K562 (cell line): ENCODE results near the gene MTIF3. TPM values are rescaled to one million over a fixed set of nuclear protein-coding genes. Genes with fewer than 3 reads are reported as not detected.
A peak's percentile ranks its signal among the peaks of the same experiment; 100 is the strongest.

Source experiments
- E2F6 ChIP-seq, 2 experiments: IDR thresholded peaks; 2 replicates each; pipeline ENCODE4 v1.6.1; 2011; ENCODE audit warnings: borderline replicate concordance in 1 of 2, control low read depth in 1 of 2, low read depth in 1 of 2, low read length in 1 of 2, mild to moderate bottlenecking in 1 of 2, mixed read lengths in 1 of 2, moderate library complexity in 1 of 2; ENCODE audit not compliant: insufficient read depth in 1 of 2, insufficient read length in 1 of 2, poor library complexity in 1 of 2, severe bottlenecking in 1 of 2; ENCODE audit errors: extremely low read depth in 1 of 2
- E2F8 ChIP-seq: fragments of 450-650 bp; IDR thresholded peaks from 2 replicates; pipeline ENCODE4 v1.7.1; 2018; ENCODE audit warnings: mild to moderate bottlenecking, low read depth; ENCODE audit not compliant: partially characterized antibody
- GABPA ChIP-seq: fragments of 200-800 bp; sonication (Bioruptor generic); conservative IDR thresholded peaks from 2 replicates; pipeline ENCODE4 v1.6.1; 2016; ENCODE audit warnings: low read depth, missing genetic modification characterization, missing compliant biosample characterization
- GTF3C2 ChIP-seq: IDR thresholded peaks from 3 replicates; pipeline ENCODE4 v1.6.1; 2011; ENCODE audit warnings: borderline replicate concordance, mild to moderate bottlenecking, moderate library complexity; ENCODE audit not compliant: insufficient read length; ENCODE audit errors: extremely low read depth
- MAFF ChIP-seq: IDR thresholded peaks from 2 replicates; pipeline ENCODE4 v1.6.1; 2012; ENCODE audit warnings: low read length, improper control_type of control experiment
- NONO ChIP-seq, 2 experiments: fragments of 200-400 bp in 1 of 2; fragments of 450-650 bp in 1 of 2; formaldehyde crosslinking in 1 of 2; IDR thresholded peaks; 2 replicates each; pipeline ENCODE4 v1.6.1; 2017; ENCODE audit warnings: low read depth in 2 of 2, mild to moderate bottlenecking in 2 of 2, moderate library complexity in 2 of 2, low read length in 1 of 2
- POLR2AphosphoS5 ChIP-seq: IDR thresholded peaks from 2 replicates; pipeline ENCODE4 v1.6.1; 2011; ENCODE audit warnings: mild to moderate bottlenecking, low read depth, low read length, moderate library complexity; ENCODE audit not compliant: control insufficient read depth, insufficient read depth
- POLR3A ChIP-seq: IDR thresholded peaks from 2 replicates; pipeline ENCODE4 v1.6.1; 2011; ENCODE audit warnings: borderline replicate concordance, mild to moderate bottlenecking, moderate library complexity; ENCODE audit not compliant: insufficient read length, insufficient read depth; ENCODE audit errors: extremely low read depth
- RCOR1 ChIP-seq, 2 experiments: IDR thresholded peaks; 2 replicates each; pipeline ENCODE4 v1.6.1; 2012; ENCODE audit warnings: low read depth in 2 of 2, low read length in 2 of 2, borderline replicate concordance in 1 of 2, improper control_type of control experiment in 1 of 2
- SOX6 ChIP-seq: fragments of 450-650 bp; IDR thresholded peaks from 2 replicates; pipeline ENCODE4 v1.6.1; 2014; ENCODE audit warnings: mild to moderate bottlenecking
- SPI1 ChIP-seq: IDR thresholded peaks from 2 replicates; pipeline ENCODE4 v1.6.1; 2011; ENCODE audit warnings: low read depth, low read length, control low read depth, borderline replicate concordance
- ZBTB17 ChIP-seq: fragments of 450-650 bp; formaldehyde crosslinking; IDR thresholded peaks from 2 replicates; pipeline ENCODE4 v1.4.0; 2020; ENCODE audit warnings: mild to moderate bottlenecking
- ZFP36 ChIP-seq: fragments of 150-350 bp; IDR thresholded peaks from 2 replicates; pipeline ENCODE4 v1.6.1; 2018; ENCODE audit warnings: low read length, low read depth; ENCODE audit not compliant: partially characterized antibody
- ZFX ChIP-seq: sonication (generic); formaldehyde crosslinking; IDR thresholded peaks from 2 replicates; pipeline ENCODE4 v1.8.0; 2022; ENCODE audit warnings: mild to moderate bottlenecking, missing genetic modification reagents, moderate library complexity
- ZNF395 ChIP-seq: fragments of 200-800 bp; sonication (Bioruptor generic); IDR thresholded peaks from 2 replicates; pipeline ENCODE4 v1.6.1; 2017; ENCODE audit warnings: missing genetic modification characterization, missing compliant biosample characterization
- polyA plus RNA-seq, 8 experiments: library from polyadenylated mRNA; depleted of rRNA in 4 of 8; stranded (reverse) in 5 of 8; unstranded in 3 of 8; fragments of >200 nt; fragmentation: Nextera tagmentation in 2 of 8; fragmentation: Illumina TruSeq in 1 of 8; extraction: Ambion mirVana in 2 of 8; extraction: Trizol in 1 of 8; gene quantifications; 2 replicates each; pipeline versions ENCODE4 v1.2.1 to v1.2.3, GENCODE V29; 2011 to 2014; ENCODE audit warnings: inconsistent platforms in 1 of 8, missing spikeins in 1 of 8
- total RNA-seq, 7 experiments: library from RNA; depleted of rRNA in 6 of 7; stranded (reverse); fragments of >200 nt in 6 of 7; fragmentation: Illumina TruSeq in 2 of 7; extraction: Trizol in 2 of 7; gene quantifications; 2 replicates each; pipeline versions ENCODE4 v1.2.1 to v1.2.3, GENCODE V29; 2011 to 2021; ENCODE audit warnings: low replicate concordance in 1 of 7

MTIF3 gene
- total and polyA plus RNA-seq, 9 of the 15 experiments (the other 6 are each of a cell fraction or from before 2014, with no cell fraction given): 23.5 to 73.6 (median 45.2) TPM

GRCh38 chr13:27449936-27450828 lies at the start of gene MTIF3 (continued):
- TF ChIP-seq GABPA (tag): peak; percentile 62
- TF ChIP-seq ZFX: peak; percentile 48
- peak in 1 of 2 experiments; percentile 40; a peak in 1 of 4 replicates for TF ChIP-seq RCOR1 (IDR thresholded peaks at IDR 0.05; ENCODE audit: borderline replicate concordance in 1 of 2, low read depth in 2 of 2, low read length in 2 of 2)
- no peak for TF ChIP-seq POLR3A
- TF ChIP-seq ZBTB17: no peak
- peak; percentile 34; the same call in 1 of the 2 replicates for TF ChIP-seq POLR2AphosphoS5
- no peak for TF ChIP-seq NONO (IDR thresholded peaks at IDR 0.05; ENCODE audit: low read depth in 2 of 2, low read length in 1 of 2)
- no peak for TF ChIP-seq ZFP36
- TF ChIP-seq E2F8: no peak
- peak in 1 of 2 experiments; percentile 5 for TF ChIP-seq E2F6 (IDR thresholded peaks at IDR 0.05; ENCODE audit: borderline replicate concordance in 1 of 2, extremely low read depth in 1 of 2, insufficient read depth in 1 of 2, insufficient read length in 1 of 2, low read depth in 1 of 2, low read length in 1 of 2, poor library complexity in 1 of 2, severe bottlenecking in 1 of 2)
- TF ChIP-seq ZNF395 (CRISPR knock-in tag): 0 out of 2 replicates have a peak, but pooled peaks have one; percentile 25
- no peak for TF ChIP-seq MAFF
- TF ChIP-seq GTF3C2: no peak
- TF ChIP-seq SPI1: peak; percentile 72; the same call in 1 of the 2 replicates
- TF ChIP-seq SOX6: 0 out of 2 replicates have a peak, but pooled peaks have one; percentile 18
